Small intestine (tissue), 7 donors: ENCODE measurements around the gene PLEKHO2. TPM values are rescaled to one million over a fixed set of nuclear protein-coding genes. Genes with fewer than 3 reads are reported as not detected.

Experiments
- DNase-seq, 2 donors: peaks; one replicate each; pipeline versions ENCODE4 v3.0.0 to v3.0.0-alpha.2; 2013
- FAIRE-seq: peaks from 2 replicates; lab custom pipeline; 2012; peaks lifted over from hg19 to GRCh38; lab: Jason Lieb, UNC
- H3K27ac ChIP-seq, 3 donors: one replicate each; pipeline ENCODE4 v1.5.1; 2013; ENCODE audit warnings: low read length in 2 of 3, mild to moderate bottlenecking in 2 of 3, control low read depth in 1 of 3, inconsistent platforms in 1 of 3, low read depth in 1 of 3, moderate library complexity in 1 of 3
- H3K27me3 ChIP-seq, 3 donors: one replicate each; pipeline ENCODE4 v1.6.1; 2013; ENCODE audit warnings: low read length in 3 of 3, inconsistent platforms in 1 of 3; ENCODE audit not compliant: control insufficient read depth in 3 of 3, insufficient read depth in 3 of 3
- H3K36me3 ChIP-seq, 3 donors: one replicate each; pipeline ENCODE4 v1.6.1; 2013; ENCODE audit warnings: low read length in 3 of 3, inconsistent platforms in 1 of 3, low read depth in 1 of 3, mild to moderate bottlenecking in 1 of 3, moderate library complexity in 1 of 3; ENCODE audit not compliant: control insufficient read depth in 3 of 3, insufficient read depth in 2 of 3
- H3K4me1 ChIP-seq, 3 donors: one replicate each; pipeline ENCODE4 v1.6.1; 2013; ENCODE audit warnings: low read length in 2 of 3, inconsistent platforms in 1 of 3, low read depth in 1 of 3, mild to moderate bottlenecking in 1 of 3, moderate library complexity in 1 of 3; ENCODE audit not compliant: control insufficient read depth in 3 of 3, insufficient read depth in 2 of 3
- H3K4me3 ChIP-seq, 3 donors: one replicate each; pipeline ENCODE4 v1.5.1; 2013; ENCODE audit warnings: low read length in 3 of 3, control low read depth in 1 of 3, inconsistent platforms in 1 of 3, low read depth in 1 of 3, mild to moderate bottlenecking in 1 of 3, moderate library complexity in 1 of 3
- H3K9me3 ChIP-seq, 2 donors: one replicate each; pipeline ENCODE4 v1.6.1; 2013; ENCODE audit warnings: low read depth in 1 of 2, low read length in 1 of 2; ENCODE audit not compliant: control insufficient read depth in 2 of 2, insufficient read depth in 1 of 2
- WGBS, 3 donors: extraction: QIAGEN DNeasy Blood & Tissue Kit; methylation state at CpG; one replicate each; pipeline ENCODE4 v1.1.7; 2013; 5-methylcytosine and 5-hydroxymethylcytosine counted together
- polyA plus RNA-seq, 4 donors: library from polyadenylated mRNA; stranded (reverse) in 3 of 4; unstranded in 1 of 4; fragments of 200-250 nt in 3 of 4; fragments of 120-200 nt in 1 of 4; gene quantifications; one replicate each; pipeline versions ENCODE4 v1.2.1 to v1.2.3, GENCODE V29; 2013
- donor health status: healthy with polysubstance abuse.
- donor health status: control.
- donor health status: control.
- donor health status: Bipolar disorder and iron deficiency.
- donor health status: healthy.

Gene PLEKHO2
- polyA plus RNA-seq, 4 donors: 1.3 to 17.8 (median 11.3) TPM

DNA sequence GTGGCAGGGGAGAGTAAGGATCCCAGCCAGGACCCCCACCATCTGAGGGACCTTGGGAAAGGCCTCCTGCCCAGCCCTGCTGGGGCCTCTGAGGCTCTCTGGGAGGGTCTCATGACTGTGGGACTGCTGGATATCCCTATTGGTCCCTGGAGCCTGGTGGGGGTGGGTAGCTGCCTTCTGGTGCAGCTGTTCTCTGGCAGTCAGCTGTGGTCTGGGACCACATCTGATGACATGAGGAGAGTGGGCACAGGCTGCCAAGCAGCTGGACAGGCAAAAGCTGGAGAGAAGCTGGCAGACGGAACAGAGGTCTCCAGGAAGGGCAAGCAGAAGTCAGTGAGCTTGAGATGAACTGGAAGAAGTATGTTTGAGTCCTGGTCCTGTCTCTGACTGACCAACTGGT is 22.4 kb downstream of the PLEKHO2 start:
- H3K9me3 ChIP-seq: no peaks in the 10 kb centered on the region
- H3K36me3 ChIP-seq: peaks cover 0 to 77% (median 4%) of the 10 kb centered on the region in 3 donors
- no peaks in the 10 kb centered on the region for H3K4me1 ChIP-seq
- H3K27ac ChIP-seq: peak overlapping the region in 1 of 3 donors; percentile 18
- DNase-seq (no peak), FAIRE-seq (no peak)
- H3K4me3 ChIP-seq: no peak overlapping the region
- no peaks in the 10 kb centered on the region for H3K27me3 ChIP-seq
- WGBS, 3 donors: 74 to 100% (median 84%) methylated on average over 1 of the region's 1 CpG

DNA sequence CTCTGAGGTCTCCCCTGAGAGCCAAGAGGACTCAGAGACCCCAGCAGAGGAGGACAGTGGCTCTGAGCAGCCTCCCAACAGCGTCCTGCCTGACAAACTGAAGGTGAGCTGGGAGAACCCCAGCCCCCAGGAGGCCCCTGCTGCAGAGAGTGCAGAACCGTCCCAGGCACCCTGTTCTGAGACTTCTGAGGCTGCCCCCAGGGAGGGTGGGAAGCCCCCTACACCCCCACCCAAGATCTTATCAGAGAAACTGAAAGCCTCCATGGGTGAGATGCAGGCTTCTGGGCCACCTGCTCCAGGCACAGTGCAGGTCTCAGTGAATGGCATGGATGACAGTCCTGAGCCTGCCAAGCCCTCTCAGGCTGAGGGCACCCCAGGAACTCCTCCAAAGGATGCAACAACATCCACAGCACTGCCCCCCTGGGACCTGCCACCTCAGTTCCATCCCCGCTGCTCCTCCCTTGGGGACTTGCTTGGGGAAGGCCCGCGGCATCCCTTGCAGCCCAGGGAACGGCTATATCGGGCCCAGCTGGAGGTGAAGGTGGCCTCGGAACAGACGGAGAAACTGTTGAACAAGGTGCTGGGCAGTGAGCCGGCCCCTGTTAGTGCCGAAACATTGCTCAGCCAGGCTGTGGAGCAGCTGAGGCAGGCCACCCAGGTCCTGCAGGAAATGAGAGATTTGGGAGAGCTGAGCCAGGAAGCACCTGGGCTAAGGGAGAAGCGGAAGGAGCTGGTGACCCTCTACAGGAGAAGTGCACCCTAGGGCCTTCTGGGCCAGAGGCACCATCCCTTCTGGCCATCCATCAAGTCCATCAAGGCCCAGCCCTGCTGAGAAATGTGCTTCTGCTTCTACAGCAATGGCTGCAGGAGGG is 23.6 kb downstream of the PLEKHO2 start:
- DNase-seq: no peak
- H3K36me3 ChIP-seq: peaks cover 0 to 67% (median 4%) of the 10 kb centered on the region in 3 donors
- WGBS, 3 donors: 80 to 87% (median 85%) methylated on average over 9 to 12 of the region's 12 CpGs
- H3K4me1 ChIP-seq: no peaks in the 10 kb centered on the region
- H3K9me3 ChIP-seq: no peaks in the 10 kb centered on the region
- no peak for FAIRE-seq
- H3K27me3 ChIP-seq: no peaks in the 10 kb centered on the region
- H3K27ac ChIP-seq: peak overlapping the region in 1 of 3 donors; percentile 59
- no peak overlapping the region for H3K4me3 ChIP-seq

DNA sequence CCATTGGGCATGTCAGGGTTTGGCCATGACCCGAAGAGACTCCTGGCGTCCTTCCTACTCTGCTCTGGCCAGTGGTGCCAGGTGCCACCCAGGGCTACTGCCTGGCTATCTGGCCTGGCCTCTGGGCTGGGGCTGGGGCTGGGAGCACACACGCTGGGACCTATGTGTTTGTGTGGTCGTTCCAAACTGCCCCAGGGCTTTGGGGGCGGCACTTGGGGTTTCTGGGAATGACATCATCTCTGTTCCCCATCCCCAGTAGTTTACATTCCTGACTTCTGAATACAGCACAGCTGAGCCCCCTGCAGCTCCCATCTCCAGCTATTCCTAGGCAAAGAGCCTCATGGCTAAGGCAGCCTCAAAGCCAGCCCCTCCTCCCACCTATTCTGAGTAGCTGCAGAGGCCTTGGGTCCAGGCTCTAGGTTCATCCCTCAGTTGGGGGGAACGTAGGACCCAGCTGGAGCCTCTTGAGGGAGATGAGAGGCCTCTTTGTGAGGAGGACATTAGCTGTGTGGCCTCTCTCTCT is 24.3 kb downstream of the PLEKHO2 start:
- Histone ChIP-seq H3K4me1 (no peaks in the 10 kb centered on the region), H3K36me3 (peaks cover 0 to 63% (median 4%) of the 10 kb centered on the region in 3 donors), H3K4me3 (no peak overlapping the region), H3K9me3 (no peaks in the 10 kb centered on the region), H3K27ac (peak overlapping the region in 2 of 3 donors; percentile 30 to 59), H3K27me3 (no peaks in the 10 kb centered on the region)
- FAIRE-seq: no peak
- no peak for DNase-seq
- WGBS, 3 donors: 66 to 81% (median 68%) methylated on average over 6 of the region's 6 CpGs

DNA sequence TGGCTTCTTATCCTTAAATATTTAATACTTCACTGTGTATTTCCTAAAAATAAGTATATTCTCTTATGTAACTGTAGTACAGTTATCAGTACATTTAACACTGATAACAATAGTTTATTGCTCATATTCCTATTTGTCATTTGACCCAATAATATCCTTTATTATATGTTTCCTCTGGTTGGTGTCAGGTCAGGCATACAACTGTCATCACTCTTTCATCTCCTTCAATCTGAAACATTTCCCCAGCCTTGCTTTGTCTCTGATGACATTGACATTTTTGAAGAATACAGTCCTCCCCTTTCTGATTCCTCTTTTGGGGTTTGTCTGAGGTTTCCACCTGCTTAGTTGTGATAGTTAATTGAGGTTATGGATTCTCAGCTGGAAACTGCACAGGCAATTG is 27.8 kb downstream of the PLEKHO2 start:
- H3K27ac ChIP-seq: no peak overlapping the region
- H3K4me3 ChIP-seq: no peak overlapping the region
- no peaks in the 10 kb centered on the region for H3K4me1 ChIP-seq
- H3K9me3 ChIP-seq: no peaks in the 10 kb centered on the region
- peaks cover 0 to 36% (median 4%) of the 10 kb centered on the region in 3 donors for H3K36me3 ChIP-seq
- FAIRE-seq (no peak), DNase-seq (no peak)
- H3K27me3 ChIP-seq: no peaks in the 10 kb centered on the region

DNA sequence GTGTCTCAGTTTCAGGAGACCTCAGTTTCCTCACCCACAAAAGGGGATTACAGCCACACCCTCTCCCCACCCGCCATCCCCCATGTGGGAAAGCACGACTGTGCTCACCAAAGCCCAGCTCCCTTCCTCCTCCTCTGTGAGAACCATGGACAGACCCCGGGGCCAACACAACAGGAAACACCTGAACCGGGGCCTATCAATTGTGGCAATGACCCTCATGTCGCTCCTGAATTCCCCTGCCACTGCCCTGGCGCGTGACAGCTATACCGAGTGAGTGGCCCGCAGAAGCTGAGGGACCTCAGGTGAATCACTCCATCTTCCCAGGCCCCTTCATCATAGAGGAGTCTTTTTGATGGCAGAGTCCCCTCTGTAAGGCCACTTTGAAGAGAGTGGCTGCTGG is 28.6 kb downstream of the PLEKHO2 start:
- H3K4me3 ChIP-seq: no peak overlapping the region
- FAIRE-seq: no peak
- no peaks in the 10 kb centered on the region for H3K4me1 ChIP-seq
- no peak overlapping the region for H3K27ac ChIP-seq
- 69 to 86% (median 85%) methylated on average over 9 of the region's 9 CpGs for WGBS, 3 donors
- DNase-seq: no peak
- no peaks in the 10 kb centered on the region for H3K9me3 ChIP-seq
- H3K27me3 ChIP-seq: no peaks in the 10 kb centered on the region
- peaks cover 0 to 27% (median 4%) of the 10 kb centered on the region in 3 donors for H3K36me3 ChIP-seq

DNA sequence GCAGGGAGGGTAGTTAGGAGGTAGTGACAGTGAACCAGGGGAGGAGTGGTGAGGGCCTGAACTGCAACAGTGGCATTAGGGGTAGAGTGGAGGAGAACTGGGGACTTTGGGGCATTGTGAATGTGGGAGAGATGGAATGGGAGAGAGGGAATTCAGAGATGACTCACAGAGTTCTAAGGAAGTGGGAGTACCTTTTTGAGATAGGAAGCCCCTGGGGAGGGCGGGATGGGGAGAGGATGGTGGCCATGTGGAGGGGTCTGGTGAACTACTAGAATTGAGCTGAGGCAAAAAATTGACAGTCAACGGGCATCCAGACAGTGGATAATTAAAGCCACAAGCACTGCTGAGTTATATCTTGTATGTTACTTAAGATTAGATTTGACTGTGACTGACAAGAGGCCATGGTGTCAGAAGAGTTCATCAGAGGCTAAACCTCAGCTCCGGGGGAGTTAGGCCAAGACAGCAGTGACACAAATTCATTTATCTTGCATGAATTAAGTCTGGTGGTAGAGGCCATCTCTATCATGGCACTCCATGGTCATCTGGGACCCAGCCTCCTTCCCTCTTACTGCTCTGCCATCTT is 34.0 kb downstream of the PLEKHO2 start:
- Histone ChIP-seq H3K9me3 (no peaks in the 10 kb centered on the region), H3K4me3 (no peak overlapping the region), H3K36me3 (peaks cover 0 to 2% (median 0%) of the 10 kb centered on the region in 3 donors), H3K27me3 (no peaks in the 10 kb centered on the region), H3K27ac (no peak overlapping the region), H3K4me1 (peaks cover 0 to 10% (median 0%) of the 10 kb centered on the region in 3 donors)
- WGBS, 3 donors: 63 to 72% (median 70%) methylated on average over 3 of the region's 3 CpGs
- DNase-seq (no peak), FAIRE-seq (no peak)

DNA sequence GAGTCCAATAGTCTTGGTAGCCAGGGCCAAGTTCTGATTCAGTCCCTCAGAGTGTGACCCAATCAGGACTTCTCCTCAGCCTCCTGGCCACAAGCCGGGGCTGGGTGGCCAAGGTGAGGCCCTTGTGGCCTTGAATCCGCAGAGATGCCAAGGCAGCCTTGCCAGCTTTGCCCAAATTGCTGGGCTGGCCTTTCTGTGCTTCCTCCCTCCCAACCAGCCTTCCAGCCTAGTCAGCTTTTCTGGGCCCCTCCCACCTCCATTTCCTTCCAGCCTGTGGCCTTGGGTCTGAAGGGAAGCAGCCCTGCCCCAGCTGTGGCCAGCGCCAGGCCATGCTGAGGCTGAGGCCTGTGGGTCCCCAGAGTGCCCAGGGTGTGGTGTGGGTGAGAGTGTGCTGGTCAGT is 35.7 kb downstream of the PLEKHO2 start:
- Histone ChIP-seq H3K36me3 (peaks cover 0 to 2% (median 0%) of the 10 kb centered on the region in 3 donors), H3K9me3 (no peaks in the 10 kb centered on the region), H3K27me3 (no peaks in the 10 kb centered on the region), H3K27ac (peak overlapping the region in 1 of 3 donors; percentile 70), H3K4me1 (peaks cover 0 to 10% (median 0%) of the 10 kb centered on the region in 3 donors), H3K4me3 (no peak overlapping the region)
- FAIRE-seq (no peak), DNase-seq (peak; percentile 22 to 57)
- 46 to 55% (median 52%) methylated on average over 3 of the region's 3 CpGs for WGBS, 3 donors

DNA sequence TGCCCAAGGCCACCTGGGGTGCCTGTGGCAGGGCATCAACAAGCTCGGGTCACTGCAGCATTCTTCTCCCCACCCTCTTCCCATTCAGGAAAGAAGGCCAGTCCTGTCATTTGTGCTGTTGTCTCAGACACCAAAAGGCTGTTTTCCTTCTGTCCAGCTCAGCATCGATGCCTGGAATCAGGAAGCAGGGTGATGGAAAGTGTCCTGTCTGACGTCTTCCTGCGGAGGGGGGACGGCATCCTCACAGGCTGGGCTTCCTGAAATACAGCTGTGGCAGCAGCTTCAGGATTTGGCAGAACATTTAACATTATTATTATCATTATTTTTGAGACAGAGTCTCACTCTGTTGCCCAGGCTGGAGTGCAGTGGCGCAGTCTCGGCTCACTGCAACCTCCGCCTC is 37.0 kb downstream of the PLEKHO2 start:
- Histone ChIP-seq H3K27me3 (no peaks in the 10 kb centered on the region), H3K27ac (peak overlapping the region in 1 of 3 donors; percentile 70), H3K4me3 (no peak overlapping the region), H3K4me1 (peaks cover 0 to 15% (median 6%) of the 10 kb centered on the region in 3 donors), H3K36me3 (peaks cover 0 to 2% (median 0%) of the 10 kb centered on the region in 3 donors), H3K9me3 (no peaks in the 10 kb centered on the region)
- 70 to 86% (median 76%) methylated on average over 8 of the region's 8 CpGs for WGBS, 3 donors
- DNase-seq: no peak
- no peak for FAIRE-seq
